BLaER1 (cell line): ENCODE data around the gene SH3YL1.
A peak's percentile ranks its signal among the peaks of the same experiment; 100 is the strongest.

Experiments
- H3K27ac ChIP-seq: shearing (Covaris generic); formaldehyde crosslinking; 2 replicates; pipeline ENCODE4 v1.8.1; 2022
- H3K27me3 ChIP-seq: shearing (Covaris generic); formaldehyde crosslinking; 2 replicates; pipeline ENCODE4 v1.8.1; 2022
- H3K36me3 ChIP-seq: shearing (Covaris generic); formaldehyde crosslinking; 2 replicates; pipeline ENCODE4 v1.8.1; 2022
- H3K4me1 ChIP-seq: shearing (Covaris generic); formaldehyde crosslinking; 2 replicates; pipeline ENCODE4 v1.8.1; 2022
- H3K4me2 ChIP-seq: shearing (Covaris generic); formaldehyde crosslinking; 2 replicates; pipeline ENCODE4 v1.8.1; 2022
- H3K4me3 ChIP-seq: shearing (Covaris generic); formaldehyde crosslinking; 2 replicates; pipeline ENCODE4 v1.8.1; 2022
- H3K9ac ChIP-seq: shearing (Covaris generic); formaldehyde crosslinking; 2 replicates; pipeline ENCODE4 v1.8.1; 2022
- H3K9me3 ChIP-seq: shearing (Covaris generic); formaldehyde crosslinking; 2 replicates; pipeline ENCODE4 v1.8.1; 2022
- H4K20me1 ChIP-seq: shearing (Covaris generic); formaldehyde crosslinking; 2 replicates; pipeline ENCODE4 v1.8.1; 2022
- Cebpa-rat ChIP-seq: shearing (Covaris generic); IDR thresholded peaks from 2 replicates; pipeline ENCODE4 v1.8.1; 2022

SH3YL1 gene

DNA sequence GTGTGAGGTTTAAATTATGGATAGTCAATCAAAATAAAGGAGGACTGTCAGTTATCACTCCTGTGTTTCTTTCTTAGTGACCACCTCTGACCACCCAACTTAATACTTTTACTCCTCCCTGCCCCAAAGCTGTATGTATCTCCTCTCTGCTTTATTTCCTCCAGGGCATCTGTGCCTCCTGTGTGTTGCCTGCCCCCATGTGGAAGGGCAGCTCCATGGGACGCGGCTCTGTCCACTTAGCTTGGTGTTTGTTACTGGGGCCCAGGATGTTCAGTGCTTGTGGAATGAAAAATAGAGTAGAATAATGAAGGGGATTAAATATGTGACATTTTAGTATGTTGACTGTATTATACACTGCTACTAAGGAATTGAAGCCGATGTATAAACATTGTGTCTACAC is 10.7 kb upstream of the SH3YL1 start:
- no peak for TF ChIP-seq Cebpa-rat
- Histone ChIP-seq H3K4me1 (peaks cover 30% of the 10 kb centered on the region), H3K36me3 (peaks cover 88% of the 10 kb centered on the region), H3K27ac (no peak overlapping the region), H3K4me2 (no peak overlapping the region), H3K27me3 (no peaks in the 10 kb centered on the region), H3K9me3 (no peaks in the 10 kb centered on the region), H3K9ac (no peak overlapping the region), H3K4me3 (no peak overlapping the region), H4K20me1 (peaks cover 99% of the 10 kb centered on the region)

- no peak overlapping the region for H3K4me3 ChIP-seq
- no peak overlapping the region for H3K27ac ChIP-seq
- H3K27me3 ChIP-seq, result no peaks in the 10 kb centered on the region
- H3K4me1 ChIP-seq, result peaks cover 42% of the 10 kb centered on the region
- H3K4me2 ChIP-seq, result no peak overlapping the region
- peaks cover 99% of the 10 kb centered on the region for H4K20me1 ChIP-seq
- no peak for TF ChIP-seq Cebpa-rat
- H3K9ac ChIP-seq, result no peak overlapping the region
- peaks cover 78% of the 10 kb centered on the region for H3K36me3 ChIP-seq
- no peaks in the 10 kb centered on the region for H3K9me3 ChIP-seq
These were observed 9.5 kb upstream of the SH3YL1 start for GRCh38 chr2:273333-273732.

DNA sequence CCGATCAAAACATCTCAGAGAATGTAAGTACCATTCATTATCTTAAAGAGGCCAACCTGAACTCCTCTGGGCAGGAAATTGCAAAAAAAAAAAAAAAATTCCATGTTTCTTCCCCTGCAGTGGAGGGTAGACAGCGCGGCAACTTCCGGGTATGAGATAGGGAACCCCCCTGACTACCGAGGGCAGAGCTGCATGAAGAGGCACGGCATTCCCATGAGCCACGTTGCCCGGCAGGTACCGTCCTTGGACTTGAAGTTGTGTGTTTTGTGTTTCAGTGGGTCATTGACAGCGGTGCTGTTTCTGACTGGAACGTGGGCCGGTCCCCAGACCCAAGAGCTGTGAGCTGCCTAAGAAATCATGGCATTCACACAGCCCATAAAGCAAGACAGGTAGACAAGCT is 8.1 kb upstream of the SH3YL1 start:
- no peak overlapping the region for H3K4me2 ChIP-seq
- H3K4me3 ChIP-seq, result no peak overlapping the region
- H3K27me3 ChIP-seq, result no peaks in the 10 kb centered on the region
- peaks cover 100% of the 10 kb centered on the region for H4K20me1 ChIP-seq
- H3K27ac ChIP-seq, result no peak overlapping the region
- peaks cover 56% of the 10 kb centered on the region for H3K4me1 ChIP-seq
- peaks cover 73% of the 10 kb centered on the region for H3K36me3 ChIP-seq
- no peak for TF ChIP-seq Cebpa-rat
- no peak overlapping the region for H3K9ac ChIP-seq
- no peaks in the 10 kb centered on the region for H3K9me3 ChIP-seq

GRCh38 chr2:270861-271260 is 7.0 kb upstream of the SH3YL1 start:
- Histone ChIP-seq H3K9me3 (no peaks in the 10 kb centered on the region), H3K27ac (no peak overlapping the region), H3K4me1 (peaks cover 60% of the 10 kb centered on the region), H3K9ac (no peak overlapping the region), H4K20me1 (peaks cover 100% of the 10 kb centered on the region), H3K36me3 (peaks cover 65% of the 10 kb centered on the region), H3K4me3 (no peak overlapping the region), H3K4me2 (no peak overlapping the region), H3K27me3 (no peaks in the 10 kb centered on the region)
- TF ChIP-seq Cebpa-rat, result no peak

DNA sequence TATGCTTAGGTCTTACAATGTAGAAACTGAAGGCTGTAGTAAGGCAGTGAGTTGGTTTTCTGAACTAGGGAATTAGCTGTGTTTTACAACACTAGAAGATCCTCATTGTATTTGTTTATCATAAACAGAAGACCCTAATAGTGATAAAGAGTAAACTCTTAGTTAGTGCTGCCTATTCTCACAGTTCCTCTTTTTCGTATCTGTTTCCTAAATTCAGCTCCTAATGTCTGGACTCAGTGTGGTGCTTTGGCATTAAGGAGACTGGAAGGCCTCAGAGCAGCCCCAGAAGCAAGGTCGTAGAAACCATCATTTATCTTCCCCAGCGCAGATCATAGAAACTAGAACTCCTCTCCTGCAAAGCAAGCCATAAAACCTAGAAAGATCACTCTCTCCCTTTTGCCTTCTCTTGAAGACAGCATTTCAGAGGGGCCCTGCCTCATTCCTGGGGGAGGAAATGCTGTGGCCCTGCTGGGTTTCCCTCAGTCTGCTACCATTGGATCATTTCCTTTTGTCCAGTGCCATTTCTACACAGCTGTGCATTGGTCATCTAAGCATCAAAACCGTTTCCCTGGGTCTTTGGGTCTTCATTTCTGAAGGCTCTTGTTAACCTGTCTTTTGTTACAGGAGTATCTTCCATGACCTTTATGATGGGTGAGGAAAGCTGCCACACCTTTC is 5.7 kb upstream of the SH3YL1 start:
- H3K36me3 ChIP-seq, result peaks cover 62% of the 10 kb centered on the region
- H3K4me3 ChIP-seq, result no peak overlapping the region
- peak overlapping the region; percentile 10; the same call in 1 of the 2 replicates for H3K4me2 ChIP-seq
- no peaks in the 10 kb centered on the region for H3K9me3 ChIP-seq
- no peaks in the 10 kb centered on the region for H3K27me3 ChIP-seq
- no peak overlapping the region for H3K9ac ChIP-seq
- peaks cover 52% of the 10 kb centered on the region for H3K4me1 ChIP-seq
- no peak for TF ChIP-seq Cebpa-rat
- peaks cover 96% of the 10 kb centered on the region for H4K20me1 ChIP-seq
- H3K27ac ChIP-seq, result no peak overlapping the region

DNA sequence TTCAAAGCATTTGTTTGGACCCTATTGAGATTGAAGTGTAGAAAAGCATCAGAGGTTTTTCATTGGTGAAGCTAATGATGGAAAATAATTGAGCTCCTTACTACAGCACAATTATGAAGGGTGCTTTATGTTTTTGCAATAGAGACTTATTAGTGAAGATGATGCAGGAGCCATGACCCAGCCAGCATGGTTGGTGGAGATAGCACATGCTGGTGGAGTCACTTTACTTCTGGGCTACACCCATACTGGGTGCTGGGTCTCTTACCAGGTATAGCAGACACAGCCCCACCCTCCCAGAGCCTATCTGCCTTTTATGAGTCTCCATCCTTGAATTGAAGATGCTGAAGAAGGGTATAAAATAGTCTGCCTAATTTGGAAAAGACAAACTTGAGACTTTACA is 4.5 kb upstream of the SH3YL1 start:
- no peak overlapping the region for H3K27ac ChIP-seq
- H3K9ac ChIP-seq, result no peak overlapping the region
- peaks cover 52% of the 10 kb centered on the region for H3K4me1 ChIP-seq
- peak overlapping the region; percentile 97; the same call in 1 of the 2 replicates for H3K4me2 ChIP-seq
- no peak for TF ChIP-seq Cebpa-rat
- no peaks in the 10 kb centered on the region for H3K27me3 ChIP-seq
- H3K36me3 ChIP-seq, result peaks cover 50% of the 10 kb centered on the region
- no peaks in the 10 kb centered on the region for H3K9me3 ChIP-seq
- H3K4me3 ChIP-seq, result no peak overlapping the region
- H4K20me1 ChIP-seq, result peaks cover 84% of the 10 kb centered on the region

DNA sequence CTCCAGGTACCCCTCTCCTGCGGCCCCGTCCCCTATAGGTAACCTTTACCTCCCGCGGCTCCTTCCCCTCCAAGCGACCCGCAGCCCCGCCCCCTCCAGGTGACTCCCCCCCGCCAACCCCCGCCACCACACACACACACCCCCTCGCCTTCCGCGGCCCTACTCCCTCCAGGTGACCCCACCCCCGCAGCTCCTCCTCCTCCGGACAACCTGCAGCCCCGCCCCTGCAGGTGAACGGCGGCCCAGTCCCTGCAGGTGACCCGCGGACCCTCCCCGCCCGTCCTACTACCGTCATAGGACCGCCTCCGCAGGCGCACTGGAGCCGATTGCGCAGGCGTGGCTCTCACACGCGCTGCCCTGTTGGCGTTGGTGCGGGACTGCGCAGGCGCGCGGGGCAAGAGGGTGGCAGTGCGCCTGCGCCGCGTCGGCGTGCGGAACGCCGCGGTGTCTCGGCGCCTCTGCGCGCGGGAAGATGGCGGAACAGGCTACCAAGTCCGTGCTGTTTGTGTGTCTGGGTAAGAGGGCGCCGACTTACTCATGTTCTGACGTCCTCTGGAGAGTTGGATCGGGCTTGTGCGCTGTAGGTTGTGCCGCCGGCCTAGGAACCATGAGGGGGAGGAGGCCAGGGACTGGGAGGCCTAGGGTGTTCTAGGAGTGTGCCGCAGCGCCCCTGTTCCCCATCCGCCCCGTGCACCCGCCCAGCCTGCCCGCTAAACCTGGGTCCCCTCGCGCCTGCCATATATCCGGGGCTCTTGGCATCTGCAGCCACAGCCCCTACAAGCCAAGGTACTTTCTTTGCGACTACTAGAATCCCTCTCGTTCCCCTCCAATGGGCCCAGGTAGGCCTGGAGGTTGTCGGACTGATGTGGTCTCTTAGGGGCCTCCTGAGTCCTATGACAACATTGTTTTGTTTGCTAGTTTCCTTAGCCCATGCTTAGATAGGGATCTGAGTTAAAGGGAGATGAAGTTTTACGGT is 949 bp upstream of the SH3YL1 start, which contains the start of gene ACP1:
Gene ACP1, plus strand, starts transcription at position 455 of the 976 bp plus-strand sequence. Its CDS starts 18 bp downstream, at position 473.
- Histone ChIP-seq H3K4me2 (peak within 1 kb of the TSS; percentile 97), H3K4me3 (peak within 1 kb of the TSS; percentile 92), H3K27me3 (no peaks in the 10 kb centered on the region), H3K9ac (peak within 1 kb of the TSS; percentile 89), H4K20me1 (peaks cover 58% of the 10 kb centered on the region), H3K4me1 (peaks cover 80% of the 10 kb centered on the region), H3K36me3 (peaks cover 28% of the 10 kb centered on the region), H3K9me3 (peaks cover 10% of the 10 kb centered on the region), H3K27ac (peak within 1 kb of the TSS; percentile 89)
- no peak for TF ChIP-seq Cebpa-rat

DNA sequence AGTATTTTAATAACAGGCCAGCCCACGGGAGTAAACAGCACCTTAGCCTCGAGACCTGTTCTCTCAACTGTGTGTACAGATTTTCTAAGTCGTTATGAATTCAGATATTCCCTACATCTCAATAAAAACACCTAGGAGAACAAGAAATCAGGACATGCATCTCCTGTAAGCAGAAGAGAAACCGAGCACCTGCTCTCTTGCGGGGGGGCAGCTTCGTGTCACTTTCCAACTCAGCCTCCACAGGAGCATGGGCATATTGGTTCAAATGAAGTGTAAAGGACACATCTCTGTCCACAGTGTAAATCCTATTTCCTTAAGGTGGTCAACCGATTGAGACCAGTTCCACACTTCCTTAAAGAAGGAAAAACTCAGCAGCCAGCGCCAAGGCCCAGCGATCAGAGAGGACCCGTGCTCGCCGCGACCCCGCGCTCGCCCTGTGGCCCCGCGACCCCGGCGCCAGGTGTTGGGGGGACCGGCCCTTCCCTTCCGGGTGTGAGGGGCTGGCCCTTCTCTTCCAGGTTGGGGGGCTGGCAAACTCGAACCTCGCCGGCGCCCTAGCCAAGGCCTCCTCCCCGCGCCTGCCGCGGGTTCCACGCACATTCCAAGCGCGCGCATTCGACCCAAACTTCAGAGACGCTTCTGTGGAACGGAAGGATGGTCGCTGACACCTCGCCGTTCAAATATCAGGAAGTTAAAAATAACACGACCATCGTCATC is 652 bp downstream of the SH3YL1 start:
- peak overlapping the region; percentile 88 for H3K27ac ChIP-seq
- H3K9me3 ChIP-seq, result peaks cover 21% of the 10 kb centered on the region
- H3K36me3 ChIP-seq, result peaks cover 36% of the 10 kb centered on the region
- peak overlapping the region; percentile 95 for H3K4me2 ChIP-seq
- H4K20me1 ChIP-seq, result peaks cover 42% of the 10 kb centered on the region
- H3K9ac ChIP-seq, result peak overlapping the region; percentile 83
- H3K4me1 ChIP-seq, result peaks cover 64% of the 10 kb centered on the region
- H3K4me3 ChIP-seq, result peak overlapping the region; percentile 92
- TF ChIP-seq Cebpa-rat, result no peak
- H3K27me3 ChIP-seq, result no peaks in the 10 kb centered on the region

GRCh38 chr2:262117-262516 is 1.7 kb downstream of the SH3YL1 start:
- peak overlapping the region; percentile 95 for H3K4me2 ChIP-seq
- H3K27ac ChIP-seq, result peak overlapping the region; percentile 67
- H3K27me3 ChIP-seq, result no peaks in the 10 kb centered on the region
- H3K4me1 ChIP-seq, result peaks cover 58% of the 10 kb centered on the region
- H3K9ac ChIP-seq, result peak overlapping the region; percentile 64; the same call in 1 of the 2 replicates
- H3K36me3 ChIP-seq, result peaks cover 37% of the 10 kb centered on the region
- TF ChIP-seq Cebpa-rat, result no peak
- H3K4me3 ChIP-seq, result peak overlapping the region; percentile 92
- peaks cover 31% of the 10 kb centered on the region for H4K20me1 ChIP-seq
- peaks cover 30% of the 10 kb centered on the region for H3K9me3 ChIP-seq
